HCT116 (cell line): ENCODE data around the gene RUFY4. TPM values are rescaled to one million over a fixed set of nuclear protein-coding genes. Genes with fewer than 3 reads are reported as not detected.

Experiments used
- ATAC-seq: fragments of 200-7000 bp; cut with Tn5 transposase; 2 replicates; pipeline ENCODE4 v1.9.1; 2020; ENCODE audit warnings: mild to moderate bottlenecking, moderate library complexity
- BruUV-seq: library from RNA; stranded (reverse); fragments of 400-500 nt; replicated peaks from 2 replicates; lab custom pipeline; 2021; lab: Mats Ljungman, UMichigan
- CTCF ChIA-PET: fragments of 300-600 bp; sonication (Branson Sonifier 250); formaldehyde crosslinking; loops from one replicate; lab custom pipeline; 2021; ENCODE audit warnings: antibody characterized with exemption; lab: Charles Lee
- POLR2A ChIA-PET: fragments of 300-600, 350-600 bp; sonication (Branson Sonifier 250); formaldehyde crosslinking; loops from one replicate; lab custom pipeline; 2021; ENCODE audit warnings: antibody characterized with exemption; lab: Charles Lee
- RAD21 ChIA-PET, 2 experiments: fragments of 300-600 bp; sonication (Branson Sonifier 250); formaldehyde crosslinking; loops; one replicate each; lab custom pipeline; 2023; ENCODE audit warnings: low total read pairs in 2 of 2; ENCODE audit not compliant: uncharacterized antibody in 2 of 2, unreplicated experiment in 2 of 2, low non-redundant PET in 1 of 2; lab: Charles Lee
- DNase-seq: peaks from one replicate; pipeline ENCODE4 v3.0.0-alpha.2; 2010; ENCODE audit warnings: low read depth, low spot score
- H2AFZ ChIP-seq: fragments of 200-600 bp; shearing (Covaris generic), sonication (generic); 2 replicates; pipeline ENCODE4 v1.6.1; 2017; ENCODE audit warnings: low read depth, mixed run types, mixed read lengths, antibody characterized with exemption, low read length; ENCODE audit not compliant: poor library complexity, severe bottlenecking
- H3K27ac ChIP-seq: 2 replicates; pipeline ENCODE4 v1.5.1; 2012; ENCODE audit warnings: low read depth, low read length
- H3K27me3 ChIP-seq: fragments of 200-600 bp; sonication (generic); 2 replicates; pipeline ENCODE4 v1.6.1; 2016; ENCODE audit warnings: mixed run types, low read length, mixed read lengths; ENCODE audit not compliant: insufficient read depth
- H3K36me3 ChIP-seq, 2 experiments: fragments of 200-500 bp in 1 of 2; fragments of 200-600 bp in 1 of 2; sonication (Bioruptor generic) in 1 of 2; sonication (generic) in 1 of 2; 2 replicates each; pipeline versions ENCODE4 v1.5.1 to v1.6.1; 2014 to 2016; ENCODE audit warnings: low read length in 2 of 2, inconsistent platforms in 1 of 2, mixed read lengths in 1 of 2, mixed run types in 1 of 2; ENCODE audit not compliant: insufficient read depth in 2 of 2, control insufficient read depth in 1 of 2
- H3K4me1 ChIP-seq, 2 experiments: fragments of 200-600 bp in 1 of 2; sonication (generic) in 1 of 2; 2 replicates each; pipeline versions ENCODE4 v1.5.1 to v1.6.1; 2012 to 2017; ENCODE audit warnings: low read length in 2 of 2, inconsistent platforms in 1 of 2, mild to moderate bottlenecking in 1 of 2, mixed read lengths in 1 of 2, mixed run types in 1 of 2, moderate library complexity in 1 of 2; ENCODE audit not compliant: insufficient read depth in 2 of 2, control insufficient read depth in 1 of 2
- H3K4me2 ChIP-seq: fragments of 200-600 bp; sonication (generic); 2 replicates; pipeline ENCODE4 v1.6.1; 2017; ENCODE audit warnings: mixed run types, low read length, mixed read lengths
- H3K4me3 ChIP-seq, 2 experiments: fragments of 200-600 bp in 1 of 2; sonication (generic) in 1 of 2; replicated peaks in 1 of 2; 2 replicates each; pipeline ENCODE4 v1.5.1; 2011 to 2016; ENCODE audit warnings: low read length in 2 of 2, control low read depth in 1 of 2, low read depth in 1 of 2, mild to moderate bottlenecking in 1 of 2, mixed read lengths in 1 of 2, mixed run types in 1 of 2
- H3K79me2 ChIP-seq: fragments of 200-600 bp; sonication (generic); 2 replicates; pipeline ENCODE4 v1.6.1; 2017; ENCODE audit warnings: mild to moderate bottlenecking, mixed run types, low read length, moderate library complexity, mixed read lengths; ENCODE audit not compliant: insufficient read depth
- H3K9ac ChIP-seq: fragments of 200-600 bp; sonication (generic); 2 replicates; pipeline ENCODE4 v1.6.1; 2016; ENCODE audit warnings: low read length, mixed read lengths
- H3K9me2 ChIP-seq: fragments of 200-600 bp; sonication (generic), shearing (Covaris generic); 2 replicates; pipeline ENCODE4 v1.6.1; 2017; ENCODE audit warnings: mixed run types, mild to moderate bottlenecking, moderate library complexity; ENCODE audit not compliant: insufficient read depth
- H3K9me3 ChIP-seq, 2 experiments: fragments of 200-500 bp in 1 of 2; fragments of 200-600 bp in 1 of 2; sonication (Bioruptor generic) in 1 of 2; sonication (generic) in 1 of 2; 2 replicates each; pipeline ENCODE4 v1.6.1; 2014 to 2017; ENCODE audit warnings: low read length in 2 of 2, mixed read lengths in 2 of 2, inconsistent platforms in 1 of 2, low read depth in 1 of 2, mild to moderate bottlenecking in 1 of 2, mixed run types in 1 of 2, moderate library complexity in 1 of 2; ENCODE audit not compliant: control insufficient read depth in 1 of 2, insufficient read depth in 1 of 2
- H4K20me1 ChIP-seq: fragments of 200-600 bp; sonication (generic), shearing (Covaris generic); 2 replicates; pipeline ENCODE4 v1.6.1; 2017; ENCODE audit warnings: mixed run types, mild to moderate bottlenecking, moderate library complexity; ENCODE audit not compliant: insufficient read depth
- ATF3 ChIP-seq: IDR thresholded peaks from 2 replicates; pipeline ENCODE4 v1.6.1; 2012
- CEBPB ChIP-seq: IDR thresholded peaks from 2 replicates; pipeline ENCODE4 v1.6.1; 2012; ENCODE audit warnings: low read depth
- CTCF ChIP-seq, 3 experiments: fragments of 200-600 bp in 1 of 3; sonication (generic) in 1 of 3; IDR thresholded peaks in 2 of 3; conservative IDR thresholded peaks in 1 of 3; 2 replicates each; pipeline ENCODE4 v1.5.1; 2012 to 2017; ENCODE audit warnings: low read depth in 2 of 3, low read length in 2 of 3, antibody characterized with exemption in 1 of 3, borderline replicate concordance in 1 of 3, control low read depth in 1 of 3, mild to moderate bottlenecking in 1 of 3, mixed read lengths in 1 of 3, mixed run types in 1 of 3, moderate library complexity in 1 of 3; ENCODE audit not compliant: insufficient read depth in 1 of 3
- EGR1 ChIP-seq: IDR thresholded peaks from 2 replicates; pipeline ENCODE4 v1.6.1; 2012; ENCODE audit warnings: low read depth
- ELF1 ChIP-seq: IDR thresholded peaks from 2 replicates; pipeline ENCODE4 v1.6.1; 2012; ENCODE audit warnings: low read depth, borderline replicate concordance
- EZH2 ChIP-seq: fragments of 200-600 bp; sonication (generic); IDR thresholded peaks from 2 replicates; pipeline ENCODE4 v1.6.1; 2017; ENCODE audit warnings: antibody characterized with exemption, mixed run types
- FOSL1 ChIP-seq: IDR thresholded peaks from 2 replicates; pipeline ENCODE4 v1.6.1; 2012; ENCODE audit warnings: low read depth
- JUND ChIP-seq: IDR thresholded peaks from 2 replicates; pipeline ENCODE4 v1.6.1; 2012
- POLR2A ChIP-seq: IDR thresholded peaks from 2 replicates; pipeline ENCODE4 v1.7.0; 2011; ENCODE audit warnings: borderline replicate concordance; ENCODE audit not compliant: insufficient read depth, insufficient read length; ENCODE audit errors: extremely low read depth
- POLR2AphosphoS5 ChIP-seq: IDR thresholded peaks from 2 replicates; pipeline ENCODE4 v1.6.1; 2011; ENCODE audit warnings: mild to moderate bottlenecking, low read depth, low read length, moderate library complexity
- SIN3A ChIP-seq: IDR thresholded peaks from 2 replicates; pipeline ENCODE4 v1.6.1; 2012; ENCODE audit warnings: low read depth
- SRF ChIP-seq: IDR thresholded peaks from 2 replicates; pipeline ENCODE4 v1.6.1; 2012; ENCODE audit warnings: low read depth
- TCF7L2 ChIP-seq: IDR thresholded peaks from 2 replicates; pipeline ENCODE4 v1.7.0; 2011; ENCODE audit warnings: borderline replicate concordance, inconsistent platforms; ENCODE audit not compliant: insufficient read depth, insufficient read length; ENCODE audit errors: extremely low read depth
- ZBTB33 ChIP-seq: IDR thresholded peaks from 2 replicates; pipeline ENCODE4 v1.6.1; 2011; ENCODE audit warnings: mild to moderate bottlenecking, low read length, moderate library complexity; ENCODE audit not compliant: insufficient replicate concordance; ENCODE audit errors: extremely low read depth
- ZNF274 ChIP-seq: fragments of 200-500 bp; sonication (Bioruptor generic); IDR thresholded peaks from 2 replicates; pipeline ENCODE4 v1.6.1; 2014; ENCODE audit warnings: mild to moderate bottlenecking, low read depth, low read length, inconsistent platforms
- intact Hi-C: fragments of 100-400 bp; cut with micrococcal nuclease; formaldehyde crosslinking; loops from 2 replicates; pipeline ENCODE4 v1.10.0; 2022
- total RNA-seq: library from RNA; stranded (reverse); gene quantifications from one replicate; pipeline ENCODE4 v1.2.1, GENCODE V29; 2021; ENCODE audit not compliant: unreplicated experiment
- TF ChIP-seq, protein P1 (sequence below): IDR thresholded peaks from 2 replicates; pipeline ENCODE4 v1.6.1; 2012

RUFY4 gene
- total RNA-seq, 1 experiment from 2014 or later, result 0.27 TPM

DNA sequence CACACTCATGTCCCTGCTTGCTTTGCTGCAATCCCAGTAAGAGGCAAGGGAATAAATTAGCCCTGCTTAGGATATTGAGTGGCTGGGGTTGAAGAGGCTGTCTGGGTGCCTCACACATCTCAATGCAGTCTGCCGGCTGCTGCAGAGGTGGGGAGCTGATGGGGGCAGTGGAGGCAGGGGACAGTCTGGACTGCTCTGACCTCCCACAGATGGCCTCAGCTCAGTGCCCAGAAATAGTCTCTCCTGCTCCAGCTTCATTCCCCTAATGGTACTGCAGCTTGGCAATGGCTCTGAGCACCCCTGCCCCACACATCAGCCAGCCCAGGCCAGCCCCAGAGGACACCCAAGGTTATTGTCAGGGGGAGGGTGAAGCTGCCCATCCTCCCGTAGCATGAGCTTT lies 44.7 kb upstream of the RUFY4 start (continued):
- TF ChIP-seq EGR1, result no peak

- ATAC-seq, result no peak
- POLR2A ChIA-PET, result no interaction called here
Observed at GRCh38 chr2:218024871-218025270, 44.2 kb upstream of the RUFY4 start.

GRCh38 chr2:218026244-218026643 lies 42.8 kb upstream of the RUFY4 start:
- TF ChIP-seq ZBTB33 (no peak), SRF (no peak), SIN3A (no peak), CEBPB (no peak), POLR2AphosphoS5 (no peak), CTCF (IDR thresholded peaks at IDR 0.05 in 2 of 3, conservative IDR thresholded peaks at IDR 0.05 in 1 of 3; ENCODE audit: borderline replicate concordance in 1 of 3, insufficient read depth in 1 of 3, low read depth in 2 of 3, low read length in 2 of 3) (no peak), ELF1 (no peak), POLR2A (no peak), TCF7L2 (no peak), JUND (no peak), ATF3 (no peak), ZNF274 (no peak)
- TF ChIP-seq, protein P1, sequence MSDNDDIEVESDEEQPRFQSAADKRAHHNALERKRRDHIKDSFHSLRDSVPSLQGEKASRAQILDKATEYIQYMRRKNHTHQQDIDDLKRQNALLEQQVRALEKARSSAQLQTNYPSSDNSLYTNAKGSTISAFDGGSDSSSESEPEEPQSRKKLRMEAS, result no peak
- no peaks in the 10 kb centered on the region for H3K27me3 ChIP-seq
- H3K36me3 ChIP-seq, result no peaks in the 10 kb centered on the region
- H3K9me3 ChIP-seq, result no peaks in the 10 kb centered on the region
- no peak for DNase-seq
- H3K79me2 ChIP-seq, result no peaks in the 10 kb centered on the region
- H2AFZ ChIP-seq, result no peak overlapping the region
- H3K27ac ChIP-seq, result no peak overlapping the region
- H3K4me3 ChIP-seq, result no peak overlapping the region
- no peak overlapping the region for H3K9ac ChIP-seq
- H3K9me2 ChIP-seq, result no peaks in the 10 kb centered on the region
- POLR2A ChIA-PET, result no interaction called here
- CTCF ChIA-PET, result no interaction called here
- RAD21 ChIA-PET, result no interaction called here
- no peak for ATAC-seq
- H3K4me2 ChIP-seq, result no peak overlapping the region
- no peaks in the 10 kb centered on the region for H4K20me1 ChIP-seq
- BruUV-seq, result no TSS peak
- no peaks in the 10 kb centered on the region for H3K4me1 ChIP-seq
- intact Hi-C loops, result no loop called here

More at GRCh38 chr2:218024871-218025270, 44.2 kb upstream of the RUFY4 start:
- Histone ChIP-seq H3K4me2 (no peak overlapping the region), H3K79me2 (no peaks in the 10 kb centered on the region), H4K20me1 (no peaks in the 10 kb centered on the region), H3K9ac (no peak overlapping the region), H3K9me3 (no peaks in the 10 kb centered on the region), H2AFZ (no peak overlapping the region), H3K4me3 (no peak overlapping the region), H3K36me3 (no peaks in the 10 kb centered on the region), H3K4me1 (no peaks in the 10 kb centered on the region), H3K27me3 (no peaks in the 10 kb centered on the region), H3K27ac (no peak overlapping the region), H3K9me2 (no peaks in the 10 kb centered on the region)
- no TSS peak for BruUV-seq
- intact Hi-C loops, result no loop called here
- RAD21 ChIA-PET, result no interaction called here
- no peak for DNase-seq
- no peak for TF ChIP-seq JUND
- TF ChIP-seq TCF7L2, result no peak
- TF ChIP-seq EZH2, result no peak
- TF ChIP-seq FOSL1, result no peak
- CTCF ChIA-PET, result interaction anchor here (0.6 to 1.1 kb wide), 3 partner anchors 10 to 240 kb away, joined by 3 to 4 read pairs (median 3); no protein-coding TSS in a partner anchor
